ENCODE data around the gene FRA10AC1. TPM values are rescaled to one million over a fixed set of nuclear protein-coding genes. Genes with fewer than 3 reads are reported as not detected.

FRA10AC1 gene
- polyA plus RNA-seq, 2 of the 4 experiments (the other 2 are of a cell fraction): 11.1 to 20.5 TPM

GRCh38 chr10:93622942-93623341, 79.5 kb downstream of the FRA10AC1 start (continued):
- TF ChIP-seq NR3C1 (IDR thresholded peaks at IDR 0.05) (no peak), RARB (CRISPR knock-in tag; IDR thresholded peaks at IDR 0.05) (no peak), RCOR1 (IDR thresholded peaks at IDR 0.05; ENCODE audit: low read depth, low read length) (no peak), HOXB5 (CRISPR knock-in tag; IDR thresholded peaks at IDR 0.05) (no peak), MYC (IDR thresholded peaks at IDR 0.05; ENCODE audit: borderline replicate concordance, low read length) (no peak), TP53 (CRISPR knock-in tag; IDR thresholded peaks at IDR 0.05) (no peak), CTCF (IDR thresholded peaks at IDR 0.05) (no peak), CBX2 (IDR thresholded peaks at IDR 0.05; ENCODE audit: borderline replicate concordance, low read depth) (no peak)

- CTCF ChIA-PET: no interaction called here
- no peak for FAIRE-seq
- ATAC-seq: no peak
- 32% methylated on average over 7 of the region's 7 CpGs for WGBS (ENCODE audit: missing lambda C conversion rate)
- H3K27ac ChIP-seq: no peak overlapping the region
- H3K4me1 ChIP-seq: no peaks in the 10 kb centered on the region
- no peak for DNase-seq (ENCODE audit: low read depth in 1 of 2, low spot score in 1 of 2)
- POLR2A ChIA-PET: no interaction called here
- no peak overlapping the region for H3K4me2 ChIP-seq
- no peaks in the 10 kb centered on the region for H3K9me3 ChIP-seq
- H3K4me3 ChIP-seq: no peak overlapping the region
- no peak for TF ChIP-seq CTCF (IDR thresholded peaks at IDR 0.05)
Measured at GRCh38 chr10:93620925-93621324, 81.5 kb downstream of the FRA10AC1 start.

Other genes starting within 250 kb of the FRA10AC1 start
- 229 and 265 TPM in 2 replicates for gene MYOF, start 220.3 kb downstream of the FRA10AC1 start, polyA plus RNA-seq (2011; rRNA removed)
- 190 to 217 TPM (median 191 TPM) in 3 replicates for gene MYOF, start 220.3 kb downstream of the FRA10AC1 start, polyA plus RNA-seq (2017; fragmentation: RNase III; extraction: RNeasy Plus Mini Kit Qiagen cat#74134 plus additional on column Dnase treatment)
- 63.5 and 87.0 TPM in 2 replicates for gene CEP55, start 206.0 kb downstream of the FRA10AC1 start, polyA plus RNA-seq (2011; rRNA removed)
- gene CEP55, start 206.0 kb downstream of the FRA10AC1 start, polyA plus RNA-seq (2017; fragmentation: RNase III; extraction: RNeasy Plus Mini Kit Qiagen cat#74134 plus additional on column Dnase treatment): 51.2 to 57.9 TPM (median 52.4 TPM) in 3 replicates
- 0.17 and 0.25 TPM in 2 replicates for gene FFAR4, start 135.9 kb downstream of the FRA10AC1 start, polyA plus RNA-seq (2011; rRNA removed)
- gene FFAR4, start 135.9 kb downstream of the FRA10AC1 start, polyA plus RNA-seq (2017; fragmentation: RNase III; extraction: RNeasy Plus Mini Kit Qiagen cat#74134 plus additional on column Dnase treatment): 0.15 to 0.29 TPM (median 0.17 TPM) in 3 replicates
- gene RBP4, start 101.4 kb downstream of the FRA10AC1 start, polyA plus RNA-seq (2011; rRNA removed): 8.2 and 11.2 TPM in 2 replicates
- 5.6 to 6.2 TPM (median 6.0 TPM) in 3 replicates for gene RBP4, start 101.4 kb downstream of the FRA10AC1 start, polyA plus RNA-seq (2017; fragmentation: RNase III; extraction: RNeasy Plus Mini Kit Qiagen cat#74134 plus additional on column Dnase treatment)
- gene PDE6C, start 90.1 kb downstream of the FRA10AC1 start, polyA plus RNA-seq (2011; rRNA removed): not detected in 2 replicates
- not detected in 3 replicates for gene PDE6C, start 90.1 kb downstream of the FRA10AC1 start, polyA plus RNA-seq (2017; fragmentation: RNase III; extraction: RNeasy Plus Mini Kit Qiagen cat#74134 plus additional on column Dnase treatment)
- not detected in 2 replicates for gene LGI1, start 55.3 kb upstream of the FRA10AC1 start, polyA plus RNA-seq (2011; rRNA removed)
- gene LGI1, start 55.3 kb upstream of the FRA10AC1 start, polyA plus RNA-seq (2017; fragmentation: RNase III; extraction: RNeasy Plus Mini Kit Qiagen cat#74134 plus additional on column Dnase treatment): not detected in 3 replicates
- 16.8 and 17.3 TPM in 2 replicates for gene SLC35G1, start 191.4 kb upstream of the FRA10AC1 start, polyA plus RNA-seq (2011; rRNA removed)
- 11.9 to 13.0 TPM (median 12.9 TPM) in 3 replicates for gene SLC35G1, start 191.4 kb upstream of the FRA10AC1 start, polyA plus RNA-seq (2017; fragmentation: RNase III; extraction: RNeasy Plus Mini Kit Qiagen cat#74134 plus additional on column Dnase treatment)